ENCODE data around the gene ATP5F1D. TPM values are rescaled to one million over a fixed set of nuclear protein-coding genes. Genes with fewer than 3 reads are reported as not detected.

ATP5F1D gene
- total and polyA plus RNA-seq, 2 donors (not counting 3 experiments of a cell fraction or from before 2014, with no cell fraction given): 167 to 192 TPM

- TF ChIP-seq MAX (IDR thresholded peaks at IDR 0.05; ENCODE audit: insufficient read depth, insufficient read length): no peak
- no peak for TF ChIP-seq GATA2 (IDR thresholded peaks at IDR 0.05; ENCODE audit: insufficient read depth, insufficient read length, low read depth, low read length)
- TF ChIP-seq, protein P1, sequence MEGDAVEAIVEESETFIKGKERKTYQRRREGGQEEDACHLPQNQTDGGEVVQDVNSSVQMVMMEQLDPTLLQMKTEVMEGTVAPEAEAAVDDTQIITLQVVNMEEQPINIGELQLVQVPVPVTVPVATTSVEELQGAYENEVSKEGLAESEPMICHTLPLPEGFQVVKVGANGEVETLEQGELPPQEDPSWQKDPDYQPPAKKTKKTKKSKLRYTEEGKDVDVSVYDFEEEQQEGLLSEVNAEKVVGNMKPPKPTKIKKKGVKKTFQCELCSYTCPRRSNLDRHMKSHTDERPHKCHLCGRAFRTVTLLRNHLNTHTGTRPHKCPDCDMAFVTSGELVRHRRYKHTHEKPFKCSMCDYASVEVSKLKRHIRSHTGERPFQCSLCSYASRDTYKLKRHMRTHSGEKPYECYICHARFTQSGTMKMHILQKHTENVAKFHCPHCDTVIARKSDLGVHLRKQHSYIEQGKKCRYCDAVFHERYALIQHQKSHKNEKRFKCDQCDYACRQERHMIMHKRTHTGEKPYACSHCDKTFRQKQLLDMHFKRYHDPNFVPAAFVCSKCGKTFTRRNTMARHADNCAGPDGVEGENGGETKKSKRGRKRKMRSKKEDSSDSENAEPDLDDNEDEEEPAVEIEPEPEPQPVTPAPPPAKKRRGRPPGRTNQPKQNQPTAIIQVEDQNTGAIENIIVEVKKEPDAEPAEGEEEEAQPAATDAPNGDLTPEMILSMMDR (IDR thresholded peaks at IDR 0.05; ENCODE audit: extremely low read depth in 1 of 2, insufficient read depth in 1 of 2, low read depth in 1 of 2, low read length in 2 of 2): no peak
- no peak for TF ChIP-seq FOS (IDR thresholded peaks at IDR 0.05; ENCODE audit: borderline replicate concordance, insufficient read depth, low read length)
- no peak for TF ChIP-seq POLR2A (IDR thresholded peaks at IDR 0.05; ENCODE audit: low read depth, low read length)
- no peak for TF ChIP-seq POLR2AphosphoS5 (IDR thresholded peaks at IDR 0.05; ENCODE audit: insufficient read depth, low read depth, low read length)
- no peak for TF ChIP-seq MYC (IDR thresholded peaks at IDR 0.05; ENCODE audit: low read depth, low read length)
- TF ChIP-seq JUN (IDR thresholded peaks at IDR 0.05; ENCODE audit: borderline replicate concordance, insufficient read depth, insufficient read length, low read depth): no peak
- TF ChIP-seq EZH2 (IDR thresholded peaks at IDR 0.05; ENCODE audit: borderline replicate concordance, low read depth, low read length, severe bottlenecking): no peak
- Histone ChIP-seq H3K9me3 (replicated peaks; ENCODE audit: control insufficient read depth, insufficient read depth, low read length) (no peaks in the 10 kb centered on the region), H2AFZ (ENCODE audit: low read depth, low read length) (no peak overlapping the region), H3K27ac (ENCODE audit: insufficient read depth, low read depth, low read length) (no peak overlapping the region), H3K79me2 (ENCODE audit: control insufficient read depth, insufficient read depth, low read length) (peaks cover 29% of the 10 kb centered on the region), H3K4me1 (ENCODE audit: control insufficient read depth, extremely low read depth, insufficient read depth, low read length) (peaks cover 38% of the 10 kb centered on the region), H3K4me2 (ENCODE audit: insufficient read depth, low read length) (no peak overlapping the region), H3K9me1 (replicated peaks; ENCODE audit: control insufficient read depth, extremely low read depth, insufficient read depth, low read length) (no peaks in the 10 kb centered on the region), H3K4me3 (replicated peaks in 1 of 3; ENCODE audit: insufficient read depth in 1 of 3, low read depth in 1 of 3, low read length in 3 of 3) (no peak overlapping the region), H4K20me1 (replicated peaks; ENCODE audit: control insufficient read depth, extremely low read depth, insufficient read depth, low read length) (no peaks in the 10 kb centered on the region), H3K9ac (replicated peaks; ENCODE audit: extremely low read depth, insufficient read depth, low read length) (no peak overlapping the region), H3K36me3 (ENCODE audit: control insufficient read depth in 2 of 2, extremely low read depth in 1 of 2, insufficient read depth in 2 of 2, low read length in 2 of 2) (peaks cover 12 to 18% of the 10 kb centered on the region in 2 experiments), H3K27me3 (ENCODE audit: control insufficient read depth in 2 of 2, insufficient read depth in 2 of 2, low read length in 2 of 2) (no peaks in the 10 kb centered on the region)
- no peak for FAIRE-seq
- ChIA-PET CTCF (interaction anchor here (1.4 to 7.2 kb wide), 3 partner anchors 14 to 24 kb away, joined by 3 to 1001 read pairs (median 89); partner anchors contain the start of gene ATP5F1D), POLR2A (interaction anchor here (1.2 kb wide), 1 partner anchor 15 kb away, joined by 3 read pairs; no protein-coding TSS in a partner anchor)
- BruUV-seq (replicated peaks): no TSS peak
- intact Hi-C loops (cut with micrococcal nuclease) (no loop called here), dilution Hi-C loops (cut with MboI; ENCODE audit: extremely low pct_ligation_motif_present, low sequenced_read_pairs) (no loop called here)
- no peak for DNase-seq (ENCODE audit: low read depth, low spot score)
Observed at GRCh38 chr19:1267477-1268225, 26.1 kb downstream of the ATP5F1D start.

Measured in endothelial cell of umbilical vein (primary cell).